Ascending aorta (tissue), 2 donors: ENCODE measurements around the gene NUP153. TPM values are rescaled to one million over a fixed set of nuclear protein-coding genes. Genes with fewer than 3 reads are reported as not detected.

ENCODE experiments used
- DNase-seq, 2 donors: peaks; one replicate each; pipeline ENCODE4 v3.0.0-alpha.2; 2019; ENCODE audit warnings: low spot score in 2 of 2
- H3K27ac ChIP-seq, 2 donors: fragments of 200-600 bp; sonication (generic); one replicate each; pipeline ENCODE4 v1.5.1; 2016 to 2017; ENCODE audit warnings: mild to moderate bottlenecking in 1 of 2
- H3K27me3 ChIP-seq: fragments of 200-600 bp; sonication (generic); one replicate; pipeline ENCODE4 v1.5.1; 2017
- H3K36me3 ChIP-seq, 2 donors: fragments of 200-600 bp; sonication (generic); one replicate each; pipeline ENCODE4 v1.5.1; 2016
- H3K4me1 ChIP-seq, 2 donors: fragments of 200-600 bp; sonication (generic); one replicate each; pipeline ENCODE4 v1.5.1; 2016 to 2017; ENCODE audit warnings: mild to moderate bottlenecking in 1 of 2
- H3K4me3 ChIP-seq, 2 donors: fragments of 200-600 bp; sonication (generic); one replicate each; pipeline ENCODE4 v1.5.1; 2016 to 2017; ENCODE audit warnings: mild to moderate bottlenecking in 1 of 2
- H3K9me3 ChIP-seq, 2 donors: fragments of 200-600 bp; sonication (generic); one replicate each; pipeline ENCODE4 v1.5.1; 2016
- intact Hi-C: fragments of 100-400 bp; cut with DNase I; formaldehyde crosslinking; loops from one replicate; pipeline ENCODE4 v1.15.1; 2023
- total RNA-seq: library from RNA; depleted of rRNA; stranded (reverse); fragments of >200 nt; gene quantifications from one replicate; pipeline ENCODE4 v1.1.0, GENCODE V29; 2016
- TF ChIP-seq, protein P1 (sequence below), 3 experiments: fragments of 200-600 bp in 2 of 3; fragments of 450-650 bp in 1 of 3; sonication (generic) in 2 of 3; IDR thresholded peaks; one replicate each; pipeline ENCODE4 v1.5.1; 2016 to 2019; ENCODE audit warnings: antibody characterized with exemption in 3 of 3, mild to moderate bottlenecking in 1 of 3, moderate library complexity in 1 of 3

NUP153 gene
- total RNA-seq, 1 donor from 2014 or later: 11.8 TPM

DNA sequence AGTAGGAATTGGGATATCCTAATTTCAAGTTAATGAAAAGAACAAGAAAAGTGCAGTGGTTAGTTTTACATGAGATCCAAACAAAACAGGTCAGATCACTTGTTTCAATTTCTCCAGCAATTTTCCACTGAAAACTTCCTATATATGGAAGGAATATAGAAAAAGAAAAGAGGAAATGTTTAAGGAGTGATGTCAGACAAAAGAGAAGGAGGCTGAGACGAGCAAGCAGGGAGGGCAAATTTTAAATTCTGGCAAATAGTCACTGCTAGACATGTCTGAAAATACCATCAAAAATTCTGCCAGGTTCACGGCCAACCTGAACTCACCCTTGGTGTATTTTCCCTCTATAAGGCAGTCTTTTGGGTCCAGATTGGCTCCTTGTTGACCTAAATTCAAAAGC lies 9.5 kb upstream of the NUP153 start:
- no peaks in the 10 kb centered on the region for H3K9me3 ChIP-seq
- intact Hi-C loops: no loop called here
- H3K36me3 ChIP-seq: no peaks in the 10 kb centered on the region
- H3K27me3 ChIP-seq: no peaks in the 10 kb centered on the region
- DNase-seq: no peak
- peak overlapping the region in 1 of 2 donors; percentile 25 for H3K4me3 ChIP-seq
- H3K27ac ChIP-seq: peak overlapping the region; percentile 44 to 64
- TF ChIP-seq, protein P1, sequence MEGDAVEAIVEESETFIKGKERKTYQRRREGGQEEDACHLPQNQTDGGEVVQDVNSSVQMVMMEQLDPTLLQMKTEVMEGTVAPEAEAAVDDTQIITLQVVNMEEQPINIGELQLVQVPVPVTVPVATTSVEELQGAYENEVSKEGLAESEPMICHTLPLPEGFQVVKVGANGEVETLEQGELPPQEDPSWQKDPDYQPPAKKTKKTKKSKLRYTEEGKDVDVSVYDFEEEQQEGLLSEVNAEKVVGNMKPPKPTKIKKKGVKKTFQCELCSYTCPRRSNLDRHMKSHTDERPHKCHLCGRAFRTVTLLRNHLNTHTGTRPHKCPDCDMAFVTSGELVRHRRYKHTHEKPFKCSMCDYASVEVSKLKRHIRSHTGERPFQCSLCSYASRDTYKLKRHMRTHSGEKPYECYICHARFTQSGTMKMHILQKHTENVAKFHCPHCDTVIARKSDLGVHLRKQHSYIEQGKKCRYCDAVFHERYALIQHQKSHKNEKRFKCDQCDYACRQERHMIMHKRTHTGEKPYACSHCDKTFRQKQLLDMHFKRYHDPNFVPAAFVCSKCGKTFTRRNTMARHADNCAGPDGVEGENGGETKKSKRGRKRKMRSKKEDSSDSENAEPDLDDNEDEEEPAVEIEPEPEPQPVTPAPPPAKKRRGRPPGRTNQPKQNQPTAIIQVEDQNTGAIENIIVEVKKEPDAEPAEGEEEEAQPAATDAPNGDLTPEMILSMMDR (IDR thresholded peaks at IDR 0.05): no peak
- peaks cover 0 to 10% of the 10 kb centered on the region in 2 donors for H3K4me1 ChIP-seq

DNA sequence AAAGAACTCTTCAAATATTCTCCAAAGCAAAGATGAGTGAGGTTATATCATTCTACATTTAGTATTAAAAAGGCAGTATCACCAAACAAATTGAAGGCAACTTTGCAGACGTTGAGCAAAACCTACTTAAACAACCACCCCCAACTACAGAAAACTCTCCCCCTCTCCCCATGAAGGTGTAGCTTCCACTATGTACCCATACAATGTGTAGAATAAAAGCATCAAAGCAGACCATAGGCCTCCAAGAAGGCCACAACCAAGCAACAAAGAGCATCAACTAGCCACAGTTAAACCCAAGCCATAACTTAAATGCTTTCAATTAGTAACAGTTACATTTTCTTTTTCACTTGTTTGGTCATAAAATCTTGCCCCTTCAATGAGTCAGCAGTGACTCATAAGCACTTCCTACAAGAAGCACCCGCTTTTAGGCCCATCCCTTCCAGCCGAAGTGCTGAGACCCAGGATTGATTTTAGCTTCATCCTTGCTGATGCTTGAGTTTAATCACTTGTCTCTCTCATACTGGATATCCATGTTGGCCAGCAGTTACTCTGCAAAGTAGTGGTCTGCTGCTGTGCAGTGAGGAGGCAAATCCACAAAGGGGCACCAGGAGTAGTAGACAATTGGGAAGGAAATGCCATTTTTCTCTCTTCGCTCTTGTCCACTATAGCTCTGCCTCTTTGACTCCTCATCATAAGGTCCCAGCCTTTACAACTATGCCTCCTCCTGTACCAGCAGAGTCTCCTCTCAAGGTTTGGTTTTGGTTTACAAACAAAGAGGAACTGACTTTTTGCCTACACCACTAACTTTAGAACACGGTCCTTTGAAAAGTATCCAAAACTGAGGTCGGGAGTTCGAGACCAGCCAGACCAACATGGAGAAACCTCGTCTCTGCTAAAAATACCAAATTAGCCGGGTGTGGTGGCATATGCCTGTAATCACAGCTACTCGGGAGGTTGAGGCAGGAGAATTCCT lies 8.4 kb upstream of the NUP153 start:
- TF ChIP-seq, protein P1 (IDR thresholded peaks at IDR 0.05): no peak
- Histone ChIP-seq H3K36me3 (no peaks in the 10 kb centered on the region), H3K9me3 (no peaks in the 10 kb centered on the region), H3K4me1 (peaks cover 0 to 10% of the 10 kb centered on the region in 2 donors), H3K4me3 (no peak overlapping the region), H3K27me3 (no peaks in the 10 kb centered on the region), H3K27ac (peak overlapping the region; percentile 44 to 64)
- intact Hi-C loops: no loop called here
- peak in 1 of 2 donors; percentile 72 for DNase-seq

DNA sequence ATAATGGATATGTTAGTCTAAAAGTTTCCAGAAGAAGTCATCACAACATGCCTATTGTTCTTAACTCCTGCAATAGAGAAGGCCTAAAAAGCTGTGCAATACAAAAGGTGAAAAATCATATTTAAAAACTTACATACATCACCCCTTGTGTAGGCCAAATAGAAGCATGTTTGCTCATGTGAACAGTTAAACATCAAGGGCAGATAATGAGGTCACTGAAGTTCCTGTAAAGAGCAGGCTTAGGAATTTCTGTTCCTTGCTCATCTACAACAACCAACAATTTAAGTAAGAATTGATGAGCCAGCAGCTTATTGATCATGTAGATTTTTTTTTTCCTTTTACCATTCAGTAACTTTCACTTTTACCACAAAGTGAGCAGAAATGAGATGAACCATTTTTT lies 7.5 kb upstream of the NUP153 start:
- Histone ChIP-seq H3K36me3 (no peaks in the 10 kb centered on the region), H3K27ac (no peak overlapping the region), H3K4me1 (peaks cover 0 to 10% of the 10 kb centered on the region in 2 donors), H3K27me3 (no peaks in the 10 kb centered on the region), H3K4me3 (no peak overlapping the region), H3K9me3 (no peaks in the 10 kb centered on the region)
- TF ChIP-seq, protein P1 (IDR thresholded peaks at IDR 0.05): no peak
- intact Hi-C loops: no loop called here
- DNase-seq: no peak

DNA sequence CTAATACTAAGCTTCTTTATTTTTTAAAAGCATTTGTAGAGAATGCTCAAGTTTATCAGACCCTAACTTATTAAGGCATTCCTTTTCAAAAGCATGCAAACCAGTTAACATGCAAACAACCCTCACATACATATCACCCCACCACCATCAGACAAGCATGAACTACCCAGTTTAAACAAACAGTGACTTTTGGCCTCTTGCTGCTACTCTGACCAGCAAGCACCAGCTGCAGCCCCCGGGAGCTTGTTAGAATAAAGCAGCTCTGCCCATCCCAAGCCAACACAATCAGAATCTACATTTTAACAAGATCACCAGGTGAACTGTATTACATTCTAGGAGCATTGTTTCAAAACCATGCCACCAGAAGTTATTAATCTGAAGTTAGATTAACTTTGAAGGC lies 5.9 kb upstream of the NUP153 start:
- Histone ChIP-seq H3K27ac (no peak overlapping the region), H3K4me3 (no peak overlapping the region), H3K36me3 (no peaks in the 10 kb centered on the region), H3K4me1 (peaks cover 0 to 10% of the 10 kb centered on the region in 2 donors), H3K9me3 (no peaks in the 10 kb centered on the region), H3K27me3 (no peaks in the 10 kb centered on the region)
- TF ChIP-seq, protein P1 (IDR thresholded peaks at IDR 0.05): no peak
- no peak for DNase-seq
- intact Hi-C loops: no loop called here

DNA sequence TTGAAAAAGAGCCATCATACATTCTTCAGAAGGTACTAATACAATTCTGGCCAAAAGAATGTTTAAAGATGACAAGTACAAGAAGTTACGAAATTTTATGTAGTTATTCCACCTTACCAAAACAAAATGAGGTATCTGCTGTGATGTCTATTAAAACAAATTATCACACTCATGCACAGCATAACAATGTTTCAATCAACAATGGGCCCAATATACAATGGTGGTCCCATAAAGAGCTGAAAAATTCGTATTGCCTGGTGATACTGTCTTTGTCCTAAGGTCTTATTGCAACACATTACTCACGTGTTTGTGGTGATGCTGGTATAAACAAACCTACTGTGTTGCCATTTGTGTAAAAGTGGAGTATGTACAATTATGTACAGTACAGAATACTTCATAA lies 3.6 kb upstream of the NUP153 start:
- Histone ChIP-seq H3K36me3 (no peaks in the 10 kb centered on the region), H3K4me1 (peaks cover 0 to 6% of the 10 kb centered on the region in 2 donors), H3K4me3 (no peak overlapping the region), H3K27me3 (no peaks in the 10 kb centered on the region), H3K9me3 (no peaks in the 10 kb centered on the region), H3K27ac (no peak overlapping the region)
- intact Hi-C loops: no loop called here
- TF ChIP-seq, protein P1 (IDR thresholded peaks at IDR 0.05): no peak
- no peak for DNase-seq
